ENCODE data around the gene MYT1. TPM values are rescaled to one million over a fixed set of nuclear protein-coding genes. Genes with fewer than 3 reads are reported as not detected.

The MYT1 gene
- total RNA-seq, 1 donor from 2014 or later, result 0.34 TPM

GRCh38 chr20:64265201-64265600, 100.9 kb downstream of the MYT1 start:
- peaks cover 24% of the 10 kb centered on the region for H3K36me3 Mint-ChIP-seq
- H3K4me1 Mint-ChIP-seq, result peaks cover 34% of the 10 kb centered on the region
- peaks cover 3% of the 10 kb centered on the region for H3K9me3 Mint-ChIP-seq
- H3K27ac Mint-ChIP-seq, result peak overlapping the region; percentile 26
- no peaks in the 10 kb centered on the region for H3K27me3 Mint-ChIP-seq (ENCODE audit: low read depth)
- H3K4me3 Mint-ChIP-seq, result no peak overlapping the region
- no peak for TF ChIP-seq CTCF (IDR thresholded peaks at IDR 0.05; ENCODE audit: unreplicated experiment)
- no peak for DNase-seq (ENCODE audit: low spot score in 2 of 2, unreplicated experiment in 2 of 2)

- Mint-ChIP-seq H3K36me3 (peaks cover 33% of the 10 kb centered on the region), H3K4me3 (no peak overlapping the region), H3K27me3 (ENCODE audit: low read depth) (no peaks in the 10 kb centered on the region), H3K27ac (no peak overlapping the region), H3K9me3 (peaks cover 3% of the 10 kb centered on the region), H3K4me1 (peaks cover 18% of the 10 kb centered on the region)
- no peak for DNase-seq (ENCODE audit: low spot score in 2 of 2, unreplicated experiment in 2 of 2)
- TF ChIP-seq CTCF (IDR thresholded peaks at IDR 0.05; ENCODE audit: unreplicated experiment), result no peak
Measured at GRCh38 chr20:64266988-64267387, 102.7 kb downstream of the MYT1 start.

GRCh38 chr20:64268174-64268573, 103.9 kb downstream of the MYT1 start:
- H3K36me3 Mint-ChIP-seq, result peaks cover 32% of the 10 kb centered on the region

GRCh38 chr20:64269604-64270411, 105.6 kb downstream of the MYT1 start:
- Mint-ChIP-seq H3K4me3 (no peak overlapping the region), H3K4me1 (peaks cover 7% of the 10 kb centered on the region), H3K36me3 (peaks cover 37% of the 10 kb centered on the region), H3K27ac (no peak overlapping the region), H3K27me3 (ENCODE audit: low read depth) (no peaks in the 10 kb centered on the region), H3K9me3 (peaks cover 3% of the 10 kb centered on the region)
- no peak for DNase-seq (ENCODE audit: low spot score in 2 of 2, unreplicated experiment in 2 of 2)
- TF ChIP-seq CTCF (IDR thresholded peaks at IDR 0.05; ENCODE audit: unreplicated experiment), result no peak

More at GRCh38 chr20:64268174-64268573, 103.9 kb downstream of the MYT1 start:
- Mint-ChIP-seq H3K27ac (no peak overlapping the region), H3K4me1 (peaks cover 16% of the 10 kb centered on the region), H3K4me3 (no peak overlapping the region), H3K9me3 (peaks cover 3% of the 10 kb centered on the region), H3K27me3 (ENCODE audit: low read depth) (no peaks in the 10 kb centered on the region)
- DNase-seq (ENCODE audit: low spot score in 2 of 2, unreplicated experiment in 2 of 2), result no peak
- TF ChIP-seq CTCF (IDR thresholded peaks at IDR 0.05; ENCODE audit: unreplicated experiment), result no peak

GRCh38 chr20:64271636-64272035, 107.4 kb downstream of the MYT1 start:
- Mint-ChIP-seq H3K36me3 (peaks cover 37% of the 10 kb centered on the region), H3K27me3 (ENCODE audit: low read depth) (no peaks in the 10 kb centered on the region), H3K4me3 (no peak overlapping the region), H3K4me1 (no peaks in the 10 kb centered on the region), H3K9me3 (peaks cover 3% of the 10 kb centered on the region), H3K27ac (no peak overlapping the region)
- DNase-seq (ENCODE audit: low spot score in 2 of 2, unreplicated experiment in 2 of 2), result no peak
- no peak for TF ChIP-seq CTCF (IDR thresholded peaks at IDR 0.05; ENCODE audit: unreplicated experiment)
